Stimulated activated CD4-positive, alpha-beta T cell treated with anti-CD3 and anti-CD28 coated beads, TNF-alpha, amount 100 ng/mL, for 4 hours (primary cell): ENCODE results near the gene TACC2.
A peak's percentile ranks its signal among the peaks of the same experiment; 100 is the strongest.
"Not testable (repeated sequence)": the region's sequence is repeated elsewhere in the genome, so short reads cannot be mapped to it uniquely, and the experiment has no call there.

Experiments used
- DNase-seq, 3 experiments: peaks; one replicate each; pipeline ENCODE4 v3.0.0-alpha.2; 2020; ENCODE audit warnings: low read depth in 3 of 3

Gene TACC2

GRCh38 chr10:121988361-121989324, at the start of gene TACC2:
TSS of gene TACC2 (plus strand) at chr10:121989163. CDS start at chr10:122021982, 32,819 bp downstream.
- no peak for DNase-seq

- DNase-seq: no peak
These were observed 47.4 kb upstream of the TACC2 start for GRCh38 chr10:121941532-121941931.

GRCh38 chr10:121942749-121943416, 46.1 kb upstream of the TACC2 start:
- no peak for DNase-seq

GRCh38 chr10:121947343-121948330, 41.3 kb upstream of the TACC2 start:
- DNase-seq: no peak

GRCh38 chr10:121949049-121949448, 39.9 kb upstream of the TACC2 start:
- DNase-seq: no peak

GRCh38 chr10:121949451-121949850, 39.5 kb upstream of the TACC2 start:
- no peak for DNase-seq

GRCh38 chr10:121952226-121952625, 36.7 kb upstream of the TACC2 start:
- DNase-seq: no peak

- no peak for DNase-seq
These were observed 32.6 kb upstream of the TACC2 start for GRCh38 chr10:121956111-121957061.

GRCh38 chr10:121959671-121960070, 29.3 kb upstream of the TACC2 start:
- no peak for DNase-seq

- no peak for DNase-seq
These were observed 27.5 kb upstream of the TACC2 start for GRCh38 chr10:121961456-121961855.

- DNase-seq: no peak
These were observed 23.0 kb upstream of the TACC2 start for GRCh38 chr10:121965996-121966395.

- not testable (repeated sequence) for DNase-seq
These were observed 19.9 kb upstream of the TACC2 start for GRCh38 chr10:121969086-121969485.

GRCh38 chr10:121974019-121974534, 14.9 kb upstream of the TACC2 start:
- DNase-seq: no peak

- peak; percentile 42 to 66 (median 54) for DNase-seq
These were observed 14.2 kb upstream of the TACC2 start, which contains the start of gene NSMCE4A for GRCh38 chr10:121974535-121975294. TSS of gene NSMCE4A (minus strand) at chr10:121975217. CDS start at chr10:121975165, 52 bp downstream.

GRCh38 chr10:121975295-121976086, 13.5 kb upstream of the TACC2 start:
- DNase-seq: no peak

- no peak for DNase-seq
These were observed 12.4 kb upstream of the TACC2 start for GRCh38 chr10:121976607-121977006.

GRCh38 chr10:121978511-121978910, 10.5 kb upstream of the TACC2 start:
- DNase-seq: no peak

GRCh38 chr10:121981346-121981745, 7.6 kb upstream of the TACC2 start:
- DNase-seq: no peak
